Upper lobe of right lung (tissue), 1 donor: ENCODE data around the gene PHF11. TPM values are rescaled to one million over a fixed set of nuclear protein-coding genes. Genes with fewer than 3 reads are reported as not detected.

Experiments used
- ATAC-seq: fragments of 200-7000 bp; cut with Tn5 transposase; one replicate; pipeline ENCODE4 v1.9.1; 2020; ENCODE audit warnings: mild to moderate bottlenecking, moderate library complexity
- DNase-seq: peaks from one replicate; pipeline ENCODE4 v3.0.0-alpha.2; 2020
- H3K27ac ChIP-seq: fragments of 200-600 bp; one replicate; pipeline ENCODE4 v1.8.0; 2022
- H3K27me3 ChIP-seq: fragments of 200-600 bp; one replicate; pipeline ENCODE4 v1.8.0; 2022; ENCODE audit warnings: mild to moderate bottlenecking
- H3K36me3 ChIP-seq: fragments of 200-600 bp; one replicate; pipeline ENCODE4 v1.8.0; 2022
- H3K4me1 ChIP-seq: fragments of 200-600 bp; one replicate; pipeline ENCODE4 v1.8.0; 2022
- H3K4me3 ChIP-seq: fragments of 200-600 bp; one replicate; pipeline ENCODE4 v1.8.0; 2022; ENCODE audit warnings: mild to moderate bottlenecking
- H3K9me3 ChIP-seq: fragments of 200-600 bp; one replicate; pipeline ENCODE4 v1.8.0; 2022
- intact Hi-C: fragments of 100-400 bp; cut with DNase I; formaldehyde crosslinking; loops from one replicate; pipeline ENCODE4 v1.11.0; 2022
- total RNA-seq: library from RNA; stranded (reverse); fragmentation: NEBNext Ultra II Directional; extraction: Animal tissue kit (Norgen Biotek cat#: 25700); gene quantifications from one replicate; pipeline ENCODE4 v1.2.1, GENCODE V29; 2021
- TF ChIP-seq, protein P1 (sequence below): fragments of 200-600 bp; IDR thresholded peaks from one replicate; pipeline ENCODE4 v1.8.0; 2022; ENCODE audit warnings: antibody characterized with exemption
- donor health status: DM: no; HTN: yes; CAD: no; lungs with severe emphysema.

The PHF11 gene
- total RNA-seq, 1 donor from 2014 or later, result 57.7 TPM

GRCh38 chr13:49499889-49500660 is 4.3 kb downstream of the PHF11 start:
- no peak for ATAC-seq
- H3K36me3 ChIP-seq, result no peaks in the 10 kb centered on the region
- H3K4me1 ChIP-seq, result peaks cover 4% of the 10 kb centered on the region
- H3K9me3 ChIP-seq, result no peaks in the 10 kb centered on the region
- DNase-seq, result no peak
- intact Hi-C loops, result no loop called here
- H3K27me3 ChIP-seq, result no peaks in the 10 kb centered on the region
- TF ChIP-seq, protein P1, sequence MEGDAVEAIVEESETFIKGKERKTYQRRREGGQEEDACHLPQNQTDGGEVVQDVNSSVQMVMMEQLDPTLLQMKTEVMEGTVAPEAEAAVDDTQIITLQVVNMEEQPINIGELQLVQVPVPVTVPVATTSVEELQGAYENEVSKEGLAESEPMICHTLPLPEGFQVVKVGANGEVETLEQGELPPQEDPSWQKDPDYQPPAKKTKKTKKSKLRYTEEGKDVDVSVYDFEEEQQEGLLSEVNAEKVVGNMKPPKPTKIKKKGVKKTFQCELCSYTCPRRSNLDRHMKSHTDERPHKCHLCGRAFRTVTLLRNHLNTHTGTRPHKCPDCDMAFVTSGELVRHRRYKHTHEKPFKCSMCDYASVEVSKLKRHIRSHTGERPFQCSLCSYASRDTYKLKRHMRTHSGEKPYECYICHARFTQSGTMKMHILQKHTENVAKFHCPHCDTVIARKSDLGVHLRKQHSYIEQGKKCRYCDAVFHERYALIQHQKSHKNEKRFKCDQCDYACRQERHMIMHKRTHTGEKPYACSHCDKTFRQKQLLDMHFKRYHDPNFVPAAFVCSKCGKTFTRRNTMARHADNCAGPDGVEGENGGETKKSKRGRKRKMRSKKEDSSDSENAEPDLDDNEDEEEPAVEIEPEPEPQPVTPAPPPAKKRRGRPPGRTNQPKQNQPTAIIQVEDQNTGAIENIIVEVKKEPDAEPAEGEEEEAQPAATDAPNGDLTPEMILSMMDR, result no peak
- H3K27ac ChIP-seq, result peak overlapping the region; percentile 17
- no peak overlapping the region for H3K4me3 ChIP-seq

DNA sequence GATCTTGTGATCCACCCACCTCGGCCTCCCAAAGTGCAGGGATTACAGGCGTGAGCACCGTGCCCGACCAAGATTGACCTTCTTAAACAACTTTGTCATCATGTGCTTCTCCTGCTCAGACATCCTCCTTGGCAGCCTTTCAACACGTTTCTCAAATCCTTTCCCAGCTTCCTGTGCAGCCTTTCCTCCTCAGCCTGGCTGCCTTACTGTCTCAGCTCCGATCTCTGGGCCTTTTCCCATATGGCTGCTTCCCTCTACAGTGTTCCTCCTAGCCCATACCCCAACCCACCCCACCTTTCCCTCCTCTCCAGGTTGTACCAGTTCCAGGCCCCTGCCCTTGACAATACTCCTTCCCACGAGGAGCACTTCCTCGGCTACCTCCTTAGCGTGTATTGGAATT is 7.2 kb downstream of the PHF11 start:
- peak; percentile 37 for ATAC-seq
- Histone ChIP-seq H3K27ac (peak overlapping the region; percentile 47), H3K9me3 (no peaks in the 10 kb centered on the region), H3K4me3 (no peak overlapping the region), H3K36me3 (no peaks in the 10 kb centered on the region), H3K4me1 (peaks cover 9% of the 10 kb centered on the region), H3K27me3 (no peaks in the 10 kb centered on the region)
- no peak for DNase-seq
- intact Hi-C loops, result no loop called here
- TF ChIP-seq, protein P1, result no peak

DNA sequence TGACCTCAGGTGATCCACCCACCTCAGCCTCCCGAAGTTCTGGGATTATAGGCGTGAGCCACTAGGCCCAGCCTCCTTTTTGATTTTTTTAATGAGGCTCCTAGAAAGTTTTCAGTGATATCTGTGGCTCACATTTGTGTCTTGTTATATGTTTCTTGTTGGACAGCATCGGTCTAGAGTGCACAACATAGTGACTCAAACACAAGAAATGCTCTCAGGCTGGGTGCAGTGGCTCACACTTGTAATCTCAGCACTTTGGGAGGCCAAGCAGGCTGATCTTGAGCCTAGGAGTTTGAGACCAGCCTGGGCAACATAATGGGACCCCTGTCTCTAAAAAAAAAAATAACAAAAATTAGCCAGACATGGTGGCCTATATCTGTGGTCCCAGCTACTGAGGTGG is 8.2 kb downstream of the PHF11 start:
- no peak overlapping the region for H3K27ac ChIP-seq

DNA sequence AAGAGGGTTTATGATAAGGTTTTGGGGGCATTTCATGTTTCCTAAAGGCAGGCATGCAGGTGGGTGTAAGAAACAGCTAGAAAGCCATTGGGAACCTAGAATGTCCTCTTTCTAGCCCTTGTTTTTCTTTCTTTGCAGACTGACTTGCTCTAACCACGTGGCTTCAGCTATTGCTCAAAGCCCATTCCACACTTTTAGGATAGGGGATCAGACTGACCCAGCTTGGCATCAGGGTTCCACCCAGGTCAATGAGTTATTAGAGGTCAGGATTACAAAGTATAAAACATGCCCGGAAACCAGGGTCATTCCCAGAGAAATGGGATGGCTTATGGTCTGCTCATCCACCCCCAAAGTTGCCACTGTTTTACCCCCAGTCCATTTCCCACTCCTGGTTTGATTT is 16.8 kb downstream of the PHF11 start:
- peaks cover 46% of the 10 kb centered on the region for H3K36me3 ChIP-seq
- intact Hi-C loops, result no loop called here
- ATAC-seq, result no peak
- no peak overlapping the region for H3K4me3 ChIP-seq
- TF ChIP-seq, protein P1, result no peak
- H3K27me3 ChIP-seq, result no peaks in the 10 kb centered on the region
- H3K9me3 ChIP-seq, result no peaks in the 10 kb centered on the region
- H3K27ac ChIP-seq, result no peak overlapping the region
- DNase-seq, result no peak
- H3K4me1 ChIP-seq, result no peaks in the 10 kb centered on the region

More for the DNA sequence above, 8.2 kb downstream of the PHF11 start:
- no peaks in the 10 kb centered on the region for H3K27me3 ChIP-seq
- ATAC-seq, result no peak
- no peak overlapping the region for H3K4me3 ChIP-seq
- intact Hi-C loops, result no loop called here
- H3K4me1 ChIP-seq, result peaks cover 9% of the 10 kb centered on the region
- TF ChIP-seq, protein P1, result no peak
- peaks cover 3% of the 10 kb centered on the region for H3K36me3 ChIP-seq
- no peak for DNase-seq
- no peaks in the 10 kb centered on the region for H3K9me3 ChIP-seq

GRCh38 chr13:49516467-49516866 is 20.7 kb downstream of the PHF11 start:
- DNase-seq (no peak), ATAC-seq (no peak)
- TF ChIP-seq, protein P1, result no peak
- intact Hi-C loops, result no loop called here
- Histone ChIP-seq H3K4me1 (no peaks in the 10 kb centered on the region), H3K36me3 (peaks cover 78% of the 10 kb centered on the region), H3K27me3 (no peaks in the 10 kb centered on the region), H3K4me3 (no peak overlapping the region), H3K9me3 (no peaks in the 10 kb centered on the region), H3K27ac (no peak overlapping the region)
